ENCODE data around the gene BRD4.

BRD4 gene

GRCh38 chr19:15199661-15200552, 132.4 kb downstream of the BRD4 start (continued):
- TF ChIP-seq ZNF610 (tag by site-specific recombination; IDR thresholded peaks at IDR 0.05; ENCODE audit: borderline replicate concordance): no peak
- TF ChIP-seq ZBTB21 (tag by site-specific recombination; IDR thresholded peaks at IDR 0.05): no peak
- TF ChIP-seq ZNF280D (tag by site-specific recombination; IDR thresholded peaks at IDR 0.05): no peak
- no peak for TF ChIP-seq ZNF302 (tag by site-specific recombination; IDR thresholded peaks at IDR 0.05; ENCODE audit: low read depth)

DNA sequence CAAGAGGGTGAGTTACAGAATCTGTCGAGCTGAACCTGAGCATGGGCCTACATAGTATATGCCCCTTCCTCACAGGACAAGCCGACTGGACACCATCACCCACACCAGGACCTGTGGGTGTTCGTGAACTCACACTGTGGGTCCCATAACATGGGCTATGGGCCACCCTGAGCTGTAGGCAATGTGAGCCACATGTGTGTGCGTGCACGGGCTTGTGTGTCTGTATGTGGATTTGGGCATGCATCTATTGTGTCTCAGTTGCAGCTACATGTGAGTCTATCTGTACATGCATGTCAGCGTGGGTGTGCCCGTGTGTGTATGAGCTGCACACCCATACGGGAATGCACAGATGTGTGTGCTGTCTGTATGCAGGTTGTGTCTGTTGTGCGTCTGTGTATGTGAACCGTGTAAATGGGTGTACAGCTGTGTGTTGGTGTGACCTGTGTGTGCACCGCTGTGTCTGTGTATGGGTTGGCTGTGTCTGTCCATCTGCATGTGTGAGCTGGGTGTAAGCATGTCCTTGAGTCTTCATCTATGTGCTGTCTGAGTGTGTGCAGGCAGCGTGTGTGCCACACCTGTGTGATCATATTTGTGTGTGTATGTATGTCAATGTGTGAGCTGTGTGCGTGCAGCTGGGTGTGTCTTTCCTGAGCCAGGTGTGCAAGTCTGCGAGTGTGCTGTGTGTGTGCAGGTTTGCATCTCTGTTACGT, 133.2 kb downstream of the BRD4 start:
- Histone ChIP-seq H3K4me3 (ENCODE audit: low read depth, low read length) (no peak overlapping the region), H3K4me1 (ENCODE audit: control insufficient read depth, insufficient read depth, low read length) (no peaks in the 10 kb centered on the region), H3K36me3 (ENCODE audit: control insufficient read depth in 2 of 2, insufficient read depth in 1 of 2, low read length in 2 of 2) (peaks cover 0 to 26% of the 10 kb centered on the region in 2 experiments; a peak in 1 of 3 replicates), H3K27ac (ENCODE audit: extremely low read depth, low read depth, low read length) (no peak overlapping the region), H3K9me3 (ENCODE audit: control insufficient read depth, insufficient read depth, low read depth, low read length) (no peaks in the 10 kb centered on the region)
- TF ChIP-seq YY2 (tag by site-specific recombination; IDR thresholded peaks at IDR 0.05): peak; percentile 37; the same call in 1 of the 2 replicates
- TF ChIP-seq ZNF777 (tag by site-specific recombination; IDR thresholded peaks at IDR 0.05; ENCODE audit: borderline replicate concordance): 0 out of 2 replicates have a peak, but pooled peaks have one; percentile 49
- TF ChIP-seq ZNF391 (tag by site-specific recombination; IDR thresholded peaks at IDR 0.05; ENCODE audit: borderline replicate concordance, low read depth): 0 out of 2 replicates have a peak, but pooled peaks have one; percentile 28
- TF ChIP-seq, protein P1, sequence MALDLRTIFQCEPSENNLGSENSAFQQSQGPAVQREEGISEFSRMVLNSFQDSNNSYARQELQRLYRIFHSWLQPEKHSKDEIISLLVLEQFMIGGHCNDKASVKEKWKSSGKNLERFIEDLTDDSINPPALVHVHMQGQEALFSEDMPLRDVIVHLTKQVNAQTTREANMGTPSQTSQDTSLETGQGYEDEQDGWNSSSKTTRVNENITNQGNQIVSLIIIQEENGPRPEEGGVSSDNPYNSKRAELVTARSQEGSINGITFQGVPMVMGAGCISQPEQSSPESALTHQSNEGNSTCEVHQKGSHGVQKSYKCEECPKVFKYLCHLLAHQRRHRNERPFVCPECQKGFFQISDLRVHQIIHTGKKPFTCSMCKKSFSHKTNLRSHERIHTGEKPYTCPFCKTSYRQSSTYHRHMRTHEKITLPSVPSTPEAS (tag by site-specific recombination; IDR thresholded peaks at IDR 0.05): peak; percentile 86
- TF ChIP-seq ZNF830 (tag by site-specific recombination; IDR thresholded peaks at IDR 0.05; ENCODE audit: low read depth): no peak
- TF ChIP-seq ZNF366 (tag by site-specific recombination; conservative IDR thresholded peaks at IDR 0.05): no peak
- TF ChIP-seq ZNF18 (tag by site-specific recombination; IDR thresholded peaks at IDR 0.05): peak; percentile 87
- no peak for TF ChIP-seq KLF8 (tag by site-specific recombination; IDR thresholded peaks at IDR 0.05)
- peak; percentile 71; the same call in 1 of the 2 replicates for TF ChIP-seq SCRT2 (tag by site-specific recombination; IDR thresholded peaks at IDR 0.05)
- no peak; the same call in 1 of the 2 replicates for TF ChIP-seq ZNF133 (tag by site-specific recombination; IDR thresholded peaks at IDR 0.05)
- TF ChIP-seq ZNF2 (tag by site-specific recombination; IDR thresholded peaks at IDR 0.05): 0 out of 2 replicates have a peak, but pooled peaks have one; percentile 58
- peak; percentile 78 for TF ChIP-seq ZNF600 (tag by site-specific recombination; IDR thresholded peaks at IDR 0.05)
- CTCF ChIA-PET: interaction anchor here (0.5 to 0.7 kb wide), 3 partner anchors 17 to 138 kb away, joined by 3 to 5 read pairs (median 4); no protein-coding TSS in a partner anchor
- POLR2A ChIA-PET: interaction anchor here (0.6 to 1.1 kb wide), 5 partner anchors 22 to 220 kb away, joined by 3 to 4 read pairs (median 3); no protein-coding TSS in a partner anchor

Measured in HEK293 (cell line).